Liver (tissue), 3 donors: Measurements from ENCODE around the gene SLC2A4.

Experiments
- CTCF ChIP-seq: fragments of 150-350 bp; IDR thresholded peaks from 2 replicates; pipeline ENCODE4 v1.5.1; 2017; ENCODE audit warnings: improper control_type of control experiment, low read depth, low read length; ENCODE audit not compliant: missing input control
- EGR1 ChIP-seq, 2 donors: IDR thresholded peaks; 2 replicates each; pipeline ENCODE4 v1.6.1; 2016 to 2018; ENCODE audit warnings: antibody characterized with exemption in 2 of 2, low read depth in 2 of 2
- FOXA1 ChIP-seq: IDR thresholded peaks from 2 replicates; pipeline ENCODE4 v1.6.1; 2016; ENCODE audit warnings: antibody characterized with exemption
- FOXA2 ChIP-seq: IDR thresholded peaks from 2 replicates; pipeline ENCODE4 v1.6.1; 2016; ENCODE audit warnings: antibody characterized with exemption
- GABPA ChIP-seq, 2 donors: IDR thresholded peaks in 1 of 2; conservative IDR thresholded peaks in 1 of 2; 2 replicates each; pipeline ENCODE4 v1.6.1; 2016; ENCODE audit warnings: antibody characterized with exemption in 2 of 2, mild to moderate bottlenecking in 1 of 2, moderate library complexity in 1 of 2
- JUND ChIP-seq, 2 donors: IDR thresholded peaks; 2 replicates each; pipeline ENCODE4 v1.6.1; 2016; ENCODE audit warnings: antibody characterized with exemption in 2 of 2
- RAD21 ChIP-seq, 2 donors: IDR thresholded peaks; 2 replicates each; pipeline ENCODE4 v1.6.1; 2016; ENCODE audit warnings: antibody characterized with exemption in 2 of 2, mild to moderate bottlenecking in 2 of 2
- REST ChIP-seq: IDR thresholded peaks from 2 replicates; pipeline ENCODE4 v1.6.1; 2016; ENCODE audit warnings: antibody characterized with exemption, mild to moderate bottlenecking
- SP1 ChIP-seq: IDR thresholded peaks from 2 replicates; pipeline ENCODE4 v1.6.1; 2018; ENCODE audit warnings: antibody characterized with exemption, mild to moderate bottlenecking
- TAF1 ChIP-seq: conservative IDR thresholded peaks from 2 replicates; pipeline ENCODE4 v1.6.1; 2016; ENCODE audit warnings: antibody characterized with exemption, mild to moderate bottlenecking
- TF ChIP-seq, protein P1 (sequence below): IDR thresholded peaks from 2 replicates; pipeline ENCODE4 v1.6.1; 2016; ENCODE audit warnings: antibody characterized with exemption
- TF ChIP-seq, protein P2 (sequence below): IDR thresholded peaks from 2 replicates; pipeline ENCODE4 v1.6.1; 2016; ENCODE audit warnings: antibody characterized with exemption
- TF ChIP-seq, protein P3 (sequence below): IDR thresholded peaks from 2 replicates; pipeline ENCODE4 v1.6.1; 2016; ENCODE audit warnings: antibody characterized with exemption
- donor health status: healthy.
- donor health status: healthy.

- TF ChIP-seq GABPA (IDR thresholded peaks at IDR 0.05 in 1 of 2, conservative IDR thresholded peaks at IDR 0.05 in 1 of 2) (no peak), TAF1 (no peak), FOXA2 (no peak), EGR1 (IDR thresholded peaks at IDR 0.05; ENCODE audit: low read depth in 2 of 2) (no peak), CTCF (no peak), REST (no peak), JUND (IDR thresholded peaks at IDR 0.05) (no peak), FOXA1 (no peak), RAD21 (IDR thresholded peaks at IDR 0.05) (no peak), SP1 (no peak)
- TF ChIP-seq, protein P1, sequence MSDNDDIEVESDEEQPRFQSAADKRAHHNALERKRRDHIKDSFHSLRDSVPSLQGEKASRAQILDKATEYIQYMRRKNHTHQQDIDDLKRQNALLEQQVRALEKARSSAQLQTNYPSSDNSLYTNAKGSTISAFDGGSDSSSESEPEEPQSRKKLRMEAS, result no peak
- TF ChIP-seq, protein P2, sequence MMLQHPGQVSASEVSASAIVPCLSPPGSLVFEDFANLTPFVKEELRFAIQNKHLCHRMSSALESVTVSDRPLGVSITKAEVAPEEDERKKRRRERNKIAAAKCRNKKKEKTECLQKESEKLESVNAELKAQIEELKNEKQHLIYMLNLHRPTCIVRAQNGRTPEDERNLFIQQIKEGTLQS, result no peak
- TF ChIP-seq, protein P3, sequence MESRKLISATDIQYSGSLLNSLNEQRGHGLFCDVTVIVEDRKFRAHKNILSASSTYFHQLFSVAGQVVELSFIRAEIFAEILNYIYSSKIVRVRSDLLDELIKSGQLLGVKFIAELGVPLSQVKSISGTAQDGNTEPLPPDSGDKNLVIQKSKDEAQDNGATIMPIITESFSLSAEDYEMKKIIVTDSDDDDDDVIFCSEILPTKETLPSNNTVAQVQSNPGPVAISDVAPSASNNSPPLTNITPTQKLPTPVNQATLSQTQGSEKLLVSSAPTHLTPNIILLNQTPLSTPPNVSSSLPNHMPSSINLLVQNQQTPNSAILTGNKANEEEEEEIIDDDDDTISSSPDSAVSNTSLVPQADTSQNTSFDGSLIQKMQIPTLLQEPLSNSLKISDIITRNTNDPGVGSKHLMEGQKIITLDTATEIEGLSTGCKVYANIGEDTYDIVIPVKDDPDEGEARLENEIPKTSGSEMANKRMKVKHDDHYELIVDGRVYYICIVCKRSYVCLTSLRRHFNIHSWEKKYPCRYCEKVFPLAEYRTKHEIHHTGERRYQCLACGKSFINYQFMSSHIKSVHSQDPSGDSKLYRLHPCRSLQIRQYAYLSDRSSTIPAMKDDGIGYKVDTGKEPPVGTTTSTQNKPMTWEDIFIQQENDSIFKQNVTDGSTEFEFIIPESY, result no peak
Observed at GRCh38 chr17:7329997-7330637, 48.6 kb downstream of the SLC2A4 start.
